Naive thymus-derived CD4-positive, alpha-beta T cell (primary cell): ENCODE data around the gene GPRIN1. TPM values are rescaled to one million over a fixed set of nuclear protein-coding genes. Genes with fewer than 3 reads are reported as not detected.

Experiments used
- ATAC-seq: fragments of 150-1000 bp; cut with Tn5 transposase; 2 replicates; pipeline ENCODE4 v1.10.0; 2021; ENCODE audit warnings: mild to moderate bottlenecking, moderate library complexity
- CTCF ChIA-PET: fragments of 350-600 bp; sonication (Branson Sonifier 250); formaldehyde crosslinking; loops from one replicate; lab custom pipeline; 2021; ENCODE audit warnings: antibody characterized with exemption; lab: Charles Lee
- POLR2A ChIA-PET: fragments of 350-600 bp; sonication (Branson Sonifier 250); formaldehyde crosslinking; loops from one replicate; lab custom pipeline; 2021; ENCODE audit warnings: antibody characterized with exemption, inconsistent platforms; lab: Charles Lee
- DNase-seq, 9 donors: peaks; one replicate each; pipeline versions ENCODE4 v3.0.0 to v3.0.0-alpha.2; 2020 to 2022; ENCODE audit warnings: mixed read lengths in 1 of 9
- H3K27ac ChIP-seq: one replicate; pipeline ENCODE4 v1.7.0; 2013; ENCODE audit warnings: mild to moderate bottlenecking, low read depth, low read length, moderate library complexity
- H3K27me3 ChIP-seq, 2 donors: one replicate each; pipeline ENCODE4 v1.7.0; 2013; ENCODE audit warnings: low read length in 2 of 2, mild to moderate bottlenecking in 2 of 2, moderate library complexity in 2 of 2; ENCODE audit not compliant: control insufficient read depth in 2 of 2, insufficient read depth in 2 of 2
- H3K36me3 ChIP-seq, 3 experiments: 1 replicate in 2 of 3; 2 replicates in 1 of 3; pipeline ENCODE4 v1.7.0; 2013; ENCODE audit warnings: low read length in 3 of 3, mild to moderate bottlenecking in 3 of 3, moderate library complexity in 1 of 3; ENCODE audit not compliant: insufficient read depth in 3 of 3, control insufficient read depth in 2 of 3
- H3K4me1 ChIP-seq, 2 donors: one replicate each; pipeline ENCODE4 v1.7.0; 2013; ENCODE audit warnings: low read length in 2 of 2, mild to moderate bottlenecking in 2 of 2, moderate library complexity in 1 of 2; ENCODE audit not compliant: control insufficient read depth in 2 of 2, insufficient read depth in 2 of 2
- H3K4me3 ChIP-seq: 2 replicates; pipeline ENCODE4 v1.7.0; 2013; ENCODE audit warnings: mild to moderate bottlenecking, low read length
- H3K9me3 ChIP-seq, 3 experiments: 1 replicate in 2 of 3; 2 replicates in 1 of 3; pipeline ENCODE4 v1.7.0; 2013; ENCODE audit warnings: low read length in 3 of 3; ENCODE audit not compliant: control insufficient read depth in 2 of 3
- H3K27ac Mint-ChIP-seq, 9 donors: one replicate each; pipeline ENCODE4 v1.8.0; 2020 to 2022; ENCODE audit warnings: mixed read lengths in 9 of 9, mild to moderate bottlenecking in 8 of 9, moderate library complexity in 5 of 9, inconsistent platforms in 2 of 9
- H3K27me3 Mint-ChIP-seq, 5 donors: one replicate each; pipeline ENCODE4 v1.8.0; 2021 to 2022; ENCODE audit warnings: mixed read lengths in 5 of 5, mild to moderate bottlenecking in 1 of 5
- H3K36me3 Mint-ChIP-seq, 5 donors: one replicate each; pipeline ENCODE4 v1.8.0; 2020 to 2022; ENCODE audit warnings: mixed read lengths in 5 of 5, mild to moderate bottlenecking in 3 of 5, inconsistent platforms in 1 of 5
- H3K4me1 Mint-ChIP-seq, 7 donors: one replicate each; pipeline ENCODE4 v1.8.0; 2020 to 2022; ENCODE audit warnings: mixed read lengths in 7 of 7, mild to moderate bottlenecking in 3 of 7, inconsistent platforms in 1 of 7
- H3K4me3 Mint-ChIP-seq, 10 donors: one replicate each; pipeline ENCODE4 v1.8.0; 2020 to 2022; ENCODE audit warnings: mild to moderate bottlenecking in 10 of 10, mixed read lengths in 10 of 10, moderate library complexity in 6 of 10, inconsistent platforms in 2 of 10
- H3K9me3 Mint-ChIP-seq, 11 donors: one replicate each; pipeline ENCODE4 v1.8.0; 2020 to 2022; ENCODE audit warnings: mixed read lengths in 11 of 11, mild to moderate bottlenecking in 4 of 11, inconsistent platforms in 1 of 11, moderate library complexity in 1 of 11
- intact Hi-C, 2 donors: fragments of 100-400 bp; cut with micrococcal nuclease; formaldehyde crosslinking; loops; one replicate each; pipeline ENCODE4 v1.15.1; 2023
- polyA plus RNA-seq, 2 donors: library from polyadenylated mRNA; unstranded; fragments of 300-500 nt; fragmentation: Illumina TruSeq; gene quantifications; one replicate each; pipeline ENCODE4 v1.2.3, GENCODE V29; 2021
- total RNA-seq, 6 experiments: library from RNA in 5 of 6; stranded (reverse) in 5 of 6; gene quantifications; 1 replicate in 5 of 6; 2 replicates in 1 of 6; pipeline ENCODE4 v1.2.3 and lab custom pipeline; 2021 to 2026

GPRIN1 gene
- total and polyA plus RNA-seq, 7 experiments from 2014 or later = 0.08 to 2.3 (median 0.32) TPM; not detected in 3

- Histone ChIP-seq H3K36me3 (no peaks in the 10 kb centered on the region), H3K4me3 (no peak overlapping the region), H3K27me3 (no peaks in the 10 kb centered on the region), H3K9me3 (no peaks in the 10 kb centered on the region), H3K4me1 (peaks cover 21 to 23% of the 10 kb centered on the region in 2 donors), H3K27ac (no peak overlapping the region)
- ChIA-PET POLR2A (interaction anchor here (0.6 kb wide), 1 partner anchor 102 kb away, joined by 3 read pairs; no protein-coding TSS in a partner anchor), CTCF (interaction anchor here (0.9 to 1.3 kb wide), 2 partner anchors 16 kb away, joined by 3 to 4 read pairs; no protein-coding TSS in a partner anchor)
- no peaks in the 10 kb centered on the region for H3K9me3 Mint-ChIP-seq
- ATAC-seq (no peak), DNase-seq (no peak)
- peak overlapping the region in 5 of 10 donors; percentile 21 to 90 (median 34) for H3K4me3 Mint-ChIP-seq
- H3K36me3 Mint-ChIP-seq = peaks cover 0 to 5% (median 0%) of the 10 kb centered on the region in 5 donors
- no peaks in the 10 kb centered on the region for H3K27me3 Mint-ChIP-seq
- intact Hi-C loops = loop anchor here (10.0 kb wide), 3 partner anchors 670 to 1120 kb away; partner anchors contain the start of genes MXD3 (in 1 of the 2) and TMED9 (in 1 of the 2)
- H3K27ac Mint-ChIP-seq = peak overlapping the region in 6 of 9 donors; percentile 6 to 70 (median 40)
- peaks cover 20 to 34% (median 29%) of the 10 kb centered on the region in 7 donors for H3K4me1 Mint-ChIP-seq
These were observed 35.1 kb upstream of the GPRIN1 start for GRCh38 chr5:176644878-176645670.

- no peaks in the 10 kb centered on the region for H3K9me3 ChIP-seq
- no peaks in the 10 kb centered on the region for H3K27me3 ChIP-seq
- Mint-ChIP-seq H3K27me3 (no peaks in the 10 kb centered on the region), H3K27ac (peak overlapping the region in 1 of 9 donors; percentile 42), H3K9me3 (no peaks in the 10 kb centered on the region), H3K4me3 (peak overlapping the region in 1 of 10 donors; percentile 43), H3K4me1 (peaks cover 16 to 26% (median 23%) of the 10 kb centered on the region in 7 donors), H3K36me3 (peaks cover 0 to 5% (median 0%) of the 10 kb centered on the region in 5 donors)
- POLR2A ChIA-PET = no interaction called here
- H3K27ac ChIP-seq = no peak overlapping the region
- H3K4me3 ChIP-seq = no peak overlapping the region
- ATAC-seq = no peak
- DNase-seq = no peak
- no peaks in the 10 kb centered on the region for H3K36me3 ChIP-seq
- CTCF ChIA-PET = interaction anchor here (0.9 kb wide), 1 partner anchor 17 kb away, joined by 4 read pairs; no protein-coding TSS in a partner anchor
- peaks cover 17 to 21% of the 10 kb centered on the region in 2 donors for H3K4me1 ChIP-seq
- intact Hi-C loops = loop anchor here (10.0 kb wide), 3 partner anchors 671 to 1119 kb away; partner anchors contain the start of genes MXD3 (in 1 of the 2) and TMED9 (in 1 of the 2)
These were observed 34.3 kb upstream of the GPRIN1 start for GRCh38 chr5:176644294-176644693.

- no peak for DNase-seq
- Mint-ChIP-seq H3K27ac (peak overlapping the region in 1 of 9 donors; percentile 62), H3K36me3 (peaks cover 0 to under 1% (median 0%) of the 10 kb centered on the region in 5 donors), H3K9me3 (no peaks in the 10 kb centered on the region), H3K27me3 (peaks cover 0 to 3% (median 0%) of the 10 kb centered on the region in 5 donors), H3K4me3 (peak overlapping the region in 1 of 10 donors; percentile 53), H3K4me1 (peaks cover 11 to 19% (median 16%) of the 10 kb centered on the region in 7 donors)
- peaks cover 12 to 14% of the 10 kb centered on the region in 2 donors for H3K4me1 ChIP-seq
- intact Hi-C loops = loop anchor here (10.0 kb wide), 3 partner anchors 671 to 1119 kb away; partner anchors contain the start of genes MXD3 (in 1 of the 2) and TMED9 (in 1 of the 2)
- H3K27ac ChIP-seq = no peak overlapping the region
- no peaks in the 10 kb centered on the region for H3K27me3 ChIP-seq
- no peaks in the 10 kb centered on the region for H3K9me3 ChIP-seq
- no peaks in the 10 kb centered on the region for H3K36me3 ChIP-seq
- ChIA-PET POLR2A (no interaction called here), CTCF (interaction anchor here (0.6 to 0.9 kb wide), 2 partner anchors 17 kb away, joined by 3 to 4 read pairs; no protein-coding TSS in a partner anchor)
- ATAC-seq = no peak
- H3K4me3 ChIP-seq = no peak overlapping the region
These were observed 33.7 kb upstream of the GPRIN1 start for GRCh38 chr5:176643491-176644219.

- no peaks in the 10 kb centered on the region for H3K36me3 ChIP-seq
- Mint-ChIP-seq H3K9me3 (peaks cover 0 to under 1% (median 0%) of the 10 kb centered on the region in 11 donors), H3K4me1 (peaks cover 7 to 13% (median 11%) of the 10 kb centered on the region in 7 donors), H3K4me3 (no peak overlapping the region), H3K36me3 (no peaks in the 10 kb centered on the region), H3K27me3 (peaks cover 0 to 8% (median 0%) of the 10 kb centered on the region in 5 donors), H3K27ac (no peak overlapping the region)
- no peaks in the 10 kb centered on the region for H3K9me3 ChIP-seq
- DNase-seq (no peak), ATAC-seq (no peak)
- H3K4me3 ChIP-seq = no peak overlapping the region
- no peak overlapping the region for H3K27ac ChIP-seq
- no peaks in the 10 kb centered on the region for H3K27me3 ChIP-seq
- POLR2A ChIA-PET = no interaction called here
- intact Hi-C loops = loop anchor here (10.0 kb wide), 3 partner anchors 672 to 1118 kb away; partner anchors contain the start of genes MXD3 (in 1 of the 2) and TMED9 (in 1 of the 2)
- CTCF ChIA-PET = no interaction called here
- H3K4me1 ChIP-seq = peaks cover 5 to 7% of the 10 kb centered on the region in 2 donors
These were observed 32.9 kb upstream of the GPRIN1 start for GRCh38 chr5:176642675-176643490.

- no peak for ATAC-seq
- intact Hi-C loops = loop anchor here (10.0 kb wide), 3 partner anchors 674 to 1116 kb away; partner anchors contain the start of genes MXD3 (in 1 of the 2) and TMED9 (in 1 of the 2)
- Mint-ChIP-seq H3K27me3 (peaks cover 0 to 29% (median 0%) of the 10 kb centered on the region in 5 donors), H3K36me3 (no peaks in the 10 kb centered on the region), H3K9me3 (peaks cover 0 to 2% (median 0%) of the 10 kb centered on the region in 11 donors), H3K4me3 (no peak overlapping the region), H3K27ac (no peak overlapping the region), H3K4me1 (no peaks in the 10 kb centered on the region)
- no peaks in the 10 kb centered on the region for H3K9me3 ChIP-seq
- H3K36me3 ChIP-seq = no peaks in the 10 kb centered on the region
- DNase-seq = no peak
- H3K4me1 ChIP-seq = no peaks in the 10 kb centered on the region
- no peak overlapping the region for H3K4me3 ChIP-seq
- H3K27me3 ChIP-seq = no peaks in the 10 kb centered on the region
- ChIA-PET POLR2A (no interaction called here), CTCF (no interaction called here)
- no peak overlapping the region for H3K27ac ChIP-seq
These were observed 30.7 kb upstream of the GPRIN1 start for GRCh38 chr5:176640616-176641015.
